Right hindlimb (tissue), 1 donor: Measurements from ENCODE around the gene GNLY.

Experiments
- DNase-seq: peaks from one replicate; pipeline ENCODE4 v3.0.0-alpha.2; 2018

Gene GNLY

DNA sequence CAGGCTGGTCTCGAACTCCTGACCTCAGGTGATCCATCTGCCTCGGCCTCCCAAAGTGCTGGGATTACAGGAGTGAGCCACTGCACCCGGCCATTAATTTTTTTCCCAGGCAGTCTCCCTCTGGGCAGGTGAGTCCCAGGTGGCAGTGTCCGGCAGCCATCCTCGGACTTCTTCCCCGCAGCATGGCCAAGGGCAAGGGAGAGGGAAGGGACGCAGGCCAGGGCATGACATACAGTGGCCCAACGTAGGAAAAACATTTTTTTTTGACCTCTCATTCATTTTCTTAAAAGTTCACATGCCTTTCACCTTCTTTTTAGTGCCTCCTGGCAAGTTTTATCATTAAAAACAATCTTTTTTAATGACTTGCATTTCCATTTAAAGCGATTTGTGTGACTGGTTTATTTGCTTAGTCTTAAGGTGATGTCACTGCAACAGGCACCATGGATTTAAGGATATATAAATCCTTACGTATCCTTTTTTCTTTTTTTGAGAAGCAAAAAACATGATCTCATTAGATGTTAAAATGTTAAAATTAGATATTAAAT, 36.6 kb downstream of the GNLY start:
- no peak for DNase-seq

DNA sequence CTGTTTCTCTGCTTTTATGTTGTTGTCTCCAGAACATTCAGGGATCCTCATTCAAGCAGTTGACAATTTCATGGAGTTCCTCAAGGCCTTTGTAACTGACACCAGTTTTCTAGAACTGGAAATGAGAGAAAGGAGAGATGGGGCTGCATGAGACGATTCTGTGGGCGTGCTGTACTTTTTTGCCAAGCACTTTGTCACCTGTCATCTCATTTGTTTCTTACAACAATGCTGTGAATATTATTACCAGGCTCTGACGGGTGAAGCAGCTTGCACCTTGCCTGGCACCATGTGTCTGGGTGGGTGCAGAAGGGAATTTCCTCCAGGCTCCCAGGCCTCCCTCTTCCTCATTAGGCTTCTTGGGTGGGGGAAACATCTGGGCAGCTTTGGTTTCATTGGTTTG, 37.4 kb downstream of the GNLY start:
- DNase-seq: no peak

DNA sequence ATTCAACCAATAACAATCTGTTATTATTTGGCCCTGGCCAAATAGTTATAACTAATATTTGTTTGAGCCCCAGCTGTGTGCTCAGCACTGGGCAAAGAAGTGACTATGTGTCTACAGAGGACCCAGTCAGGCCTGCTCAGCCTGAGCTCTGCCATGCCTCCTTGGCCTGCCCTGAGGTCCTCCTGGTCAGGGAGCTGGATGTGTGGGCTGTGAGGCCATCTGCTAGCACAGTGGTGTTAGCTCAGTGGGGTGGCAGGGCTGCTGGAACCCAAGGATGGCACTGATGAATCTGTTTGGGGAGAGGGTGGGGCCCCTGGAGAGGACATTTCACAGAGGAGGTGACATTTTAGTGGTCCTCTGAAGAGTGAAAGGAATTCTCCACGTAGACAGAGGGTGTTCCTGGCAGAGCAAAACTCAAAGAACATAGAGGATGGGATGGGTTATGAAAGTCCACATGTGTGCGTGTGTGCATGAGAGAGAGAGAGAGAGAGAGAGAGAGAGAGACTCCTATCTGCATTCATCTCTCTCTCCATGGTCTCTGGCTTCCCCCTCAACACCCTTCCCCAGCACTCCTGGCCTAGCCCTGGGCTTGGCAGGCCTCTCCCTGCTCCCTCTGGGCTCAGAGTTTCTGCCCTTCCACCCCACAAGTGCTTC, 38.4 kb downstream of the GNLY start:
- DNase-seq: no peak

- peak; percentile 80 for DNase-seq
These were observed 39.2 kb downstream of the GNLY start for GRCh38 chr2:85733121-85733960.

DNA sequence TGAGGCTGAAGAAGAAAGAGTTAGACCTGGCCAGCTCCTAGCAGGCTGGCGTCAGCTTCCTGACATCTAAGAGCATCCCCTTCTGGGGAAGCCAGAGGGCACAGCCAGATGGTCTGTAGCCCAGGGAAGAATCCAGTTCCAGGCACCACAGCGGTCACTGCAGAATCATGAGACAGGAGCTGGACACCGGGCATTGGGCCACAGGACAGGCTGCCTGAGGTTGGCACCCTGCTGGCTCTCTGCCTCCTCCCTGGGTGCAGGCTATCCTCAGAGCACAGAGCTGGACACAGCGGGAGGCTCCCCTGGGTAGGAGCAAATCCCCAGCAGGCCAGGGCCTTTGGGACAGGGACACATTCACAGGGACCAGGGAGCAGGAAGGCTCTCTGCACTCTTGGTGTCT, 39.9 kb downstream of the GNLY start:
- no peak for DNase-seq

- DNase-seq: no peak
These were observed 40.9 kb downstream of the GNLY start for GRCh38 chr2:85734942-85735608.

DNA sequence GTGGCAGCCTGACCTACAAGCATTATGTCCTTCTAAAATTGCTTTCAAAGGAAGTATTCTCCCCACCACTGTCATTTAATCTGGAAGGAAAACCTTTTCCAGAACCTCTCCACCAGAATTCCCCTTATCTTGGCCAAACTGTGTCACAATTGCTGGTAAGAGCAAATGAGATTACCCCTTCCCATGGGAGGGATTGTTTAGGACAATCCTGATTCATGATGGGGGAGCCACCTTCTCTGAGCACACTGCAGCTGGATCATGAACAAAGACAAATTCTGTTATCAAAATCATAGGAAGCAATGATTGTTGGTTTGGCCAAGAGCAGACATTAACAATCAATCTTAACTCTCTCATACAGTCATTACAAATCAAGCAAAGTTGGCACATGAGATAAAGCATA, 41.5 kb downstream of the GNLY start:
- DNase-seq: no peak

- DNase-seq: no peak
These were observed 42.5 kb downstream of the GNLY start for GRCh38 chr2:85736456-85737355.

DNA sequence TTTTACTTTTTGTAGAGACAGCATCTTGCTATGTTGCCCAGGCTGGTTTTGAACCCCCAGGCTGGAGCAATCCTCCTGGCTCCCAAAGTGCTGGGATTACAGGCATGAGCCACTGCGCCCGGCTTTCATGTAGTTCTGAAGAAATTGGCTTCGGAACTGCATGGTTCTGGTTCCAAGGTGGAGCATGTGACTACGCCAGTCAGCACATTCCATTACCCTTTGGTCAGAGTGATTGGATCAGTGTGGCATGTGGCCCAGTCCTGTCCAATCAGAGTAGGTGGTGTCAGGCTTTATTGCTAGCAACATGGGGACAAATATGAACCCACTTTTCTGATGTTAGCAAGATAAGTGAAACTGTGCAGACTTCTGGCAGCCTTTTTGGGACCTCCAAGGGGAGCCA, 43.3 kb downstream of the GNLY start:
- DNase-seq: peak; percentile 79

DNA sequence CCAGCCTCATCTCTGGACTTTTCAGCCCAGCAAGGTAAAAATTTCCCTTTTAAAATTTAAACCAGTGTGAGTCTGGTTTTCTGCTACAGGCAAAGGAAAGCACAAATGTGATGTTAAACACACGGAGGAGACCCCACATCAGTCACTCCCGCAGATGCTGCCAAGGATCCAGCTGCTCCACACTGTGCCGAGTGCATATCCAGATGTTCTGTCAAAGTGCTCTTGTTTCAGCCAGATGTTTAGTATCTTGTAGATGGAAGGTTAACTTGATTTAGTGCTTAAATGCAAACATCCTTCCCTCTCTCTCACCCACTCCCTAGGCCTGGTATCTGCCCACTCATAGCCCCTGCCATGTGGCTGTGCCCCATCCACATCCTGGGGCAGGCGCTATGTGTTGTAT, 43.8 kb downstream of the GNLY start:
- peak; percentile 88 for DNase-seq

GRCh38 chr2:85740193-85740592, 46.0 kb downstream of the GNLY start:
- DNase-seq: no peak

DNA sequence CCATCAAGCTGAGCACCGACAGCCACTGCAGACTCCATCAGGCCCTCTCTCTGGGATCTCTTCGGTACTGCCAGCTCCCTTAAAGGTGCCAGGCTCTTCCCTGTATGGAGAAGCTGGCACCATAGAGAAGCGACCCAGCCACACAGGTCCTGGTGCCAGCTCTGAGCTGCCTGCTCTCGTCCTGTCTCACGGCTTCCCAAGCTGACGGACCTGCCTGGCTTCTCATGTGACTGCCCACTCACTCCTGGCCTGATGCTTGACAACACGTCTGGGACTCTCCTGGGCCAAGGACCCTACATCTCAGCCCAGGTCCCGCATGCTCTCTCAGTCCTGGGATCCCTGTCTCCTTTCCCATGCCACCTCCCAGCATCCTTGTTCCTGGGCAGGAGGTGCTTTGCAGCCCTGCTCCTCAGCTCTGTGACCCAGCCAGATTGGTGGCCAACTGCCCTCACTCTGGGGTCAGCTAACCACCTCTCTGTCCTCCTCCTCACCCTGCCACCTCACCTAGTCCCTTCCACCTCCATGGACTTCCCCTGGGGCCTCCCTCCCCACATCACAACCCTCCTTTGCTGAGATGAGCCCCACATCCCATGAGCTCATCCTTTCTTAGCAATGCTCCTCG, 47.2 kb downstream of the GNLY start:
- no peak for DNase-seq

GRCh38 chr2:85741833-85742455, 47.8 kb downstream of the GNLY start:
- DNase-seq: peak; percentile 89

DNA sequence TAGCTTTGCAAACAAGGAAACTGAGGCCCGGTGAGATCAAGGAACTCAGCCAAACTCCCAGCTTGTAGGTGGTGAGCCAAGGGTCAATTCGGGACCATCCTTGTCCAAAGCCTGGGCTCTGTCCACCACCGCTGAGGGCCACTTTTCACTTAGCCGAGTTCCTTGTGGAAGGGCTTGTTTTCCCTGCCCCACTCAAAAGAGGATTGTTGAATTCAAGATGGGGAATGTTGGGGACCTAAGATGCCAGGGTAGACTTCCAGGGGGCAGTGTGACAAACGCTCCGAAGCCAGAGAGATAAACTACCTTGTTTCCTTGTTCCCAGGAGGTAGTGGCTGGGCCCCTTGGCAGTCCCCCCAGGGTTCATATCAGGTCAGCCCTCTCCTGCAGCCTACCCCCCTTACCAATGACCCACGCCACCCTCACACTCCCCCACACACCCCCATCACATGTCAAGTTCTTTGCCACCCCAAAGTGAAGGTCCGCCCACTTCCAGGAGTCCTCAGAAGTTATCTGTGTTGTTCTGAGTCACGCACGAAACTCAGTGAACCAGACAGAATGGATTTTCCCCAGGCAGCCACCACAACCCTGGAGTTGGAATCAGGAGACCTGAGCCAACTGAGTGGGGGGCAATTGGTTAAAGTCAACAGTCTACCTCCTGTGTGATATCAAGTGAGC, 49.3 kb downstream of the GNLY start:
- no peak for DNase-seq

DNA sequence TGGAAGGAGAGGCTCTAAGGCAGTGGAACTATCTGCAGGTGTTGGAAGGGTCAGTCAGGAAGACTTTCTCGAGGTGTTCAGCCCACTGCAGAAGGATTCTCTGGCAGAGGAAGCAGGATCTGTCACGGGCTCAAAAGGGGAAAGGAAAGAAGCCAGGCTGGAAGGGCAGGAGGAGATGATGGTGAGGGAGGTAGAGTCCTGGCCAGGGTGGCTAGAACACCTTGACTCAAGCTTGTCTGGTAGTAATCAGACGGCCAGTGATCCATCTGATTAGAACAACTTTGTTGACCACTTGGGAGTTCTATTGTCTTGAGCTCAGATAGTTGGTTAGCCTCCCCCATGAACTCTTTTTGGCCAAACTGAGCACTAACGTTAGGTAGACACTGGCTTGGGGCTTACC, 49.9 kb downstream of the GNLY start:
- DNase-seq: no peak

DNA sequence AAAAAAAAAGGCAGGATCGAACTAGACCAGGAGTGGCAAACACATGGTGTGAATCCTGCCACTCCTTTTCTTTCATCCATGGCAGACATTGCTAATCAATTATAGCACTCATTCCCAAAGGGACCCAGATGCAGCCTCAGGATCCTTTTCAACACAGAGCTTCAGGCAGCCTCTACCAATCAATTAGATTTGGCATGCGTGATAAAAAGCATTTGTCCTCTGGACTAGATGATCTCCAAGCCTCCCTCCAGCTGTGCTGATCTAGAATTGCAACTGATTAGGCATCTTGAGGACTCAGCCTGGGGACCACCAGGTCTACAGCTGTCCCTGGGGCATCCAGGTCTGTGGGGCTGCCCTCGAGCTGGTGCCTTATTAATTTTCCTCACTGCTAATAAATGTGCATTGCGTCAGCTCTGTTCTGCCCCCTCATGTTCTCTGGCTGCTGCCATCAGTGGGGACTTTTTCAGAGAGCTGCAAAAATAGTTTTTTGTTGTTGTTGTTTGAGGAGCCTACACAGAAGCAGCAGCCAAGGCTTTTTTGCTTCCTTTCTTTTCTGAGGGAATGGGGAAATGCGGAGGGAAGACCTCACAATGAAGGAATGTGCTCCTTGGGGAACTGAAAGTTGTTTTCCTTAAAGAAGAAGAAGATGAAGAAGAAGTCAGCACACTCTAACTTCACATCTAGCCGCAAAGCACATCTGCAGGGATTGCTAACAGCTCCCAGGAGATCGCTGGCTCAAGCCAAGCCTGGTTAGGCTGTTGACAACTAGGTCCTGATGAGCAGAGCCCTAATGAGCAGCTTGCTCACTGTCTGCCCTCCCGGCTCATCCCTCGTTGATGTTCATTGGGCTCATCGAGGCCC, 50.8 kb downstream of the GNLY start:
- peak; percentile 69 for DNase-seq

DNA sequence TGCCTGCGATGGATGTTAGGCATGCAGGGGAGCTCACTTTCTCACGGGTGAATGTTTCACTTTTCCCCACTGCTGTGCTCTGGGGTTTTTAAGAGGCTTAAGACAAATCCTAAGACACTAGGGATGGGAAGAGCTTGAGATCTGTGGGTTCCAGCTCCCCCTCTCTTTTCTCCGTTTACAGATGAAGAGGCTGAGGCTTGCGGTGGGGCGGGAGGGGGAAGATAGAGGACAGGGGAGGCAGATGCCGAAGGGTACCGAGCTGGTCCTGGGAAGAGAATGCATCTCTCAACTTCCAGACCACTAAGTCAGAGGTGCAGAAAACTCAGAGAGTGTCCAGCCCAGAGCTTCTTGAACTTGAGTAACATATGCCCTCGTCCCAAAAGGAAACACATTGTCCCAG, 51.5 kb downstream of the GNLY start:
- no peak for DNase-seq

DNA sequence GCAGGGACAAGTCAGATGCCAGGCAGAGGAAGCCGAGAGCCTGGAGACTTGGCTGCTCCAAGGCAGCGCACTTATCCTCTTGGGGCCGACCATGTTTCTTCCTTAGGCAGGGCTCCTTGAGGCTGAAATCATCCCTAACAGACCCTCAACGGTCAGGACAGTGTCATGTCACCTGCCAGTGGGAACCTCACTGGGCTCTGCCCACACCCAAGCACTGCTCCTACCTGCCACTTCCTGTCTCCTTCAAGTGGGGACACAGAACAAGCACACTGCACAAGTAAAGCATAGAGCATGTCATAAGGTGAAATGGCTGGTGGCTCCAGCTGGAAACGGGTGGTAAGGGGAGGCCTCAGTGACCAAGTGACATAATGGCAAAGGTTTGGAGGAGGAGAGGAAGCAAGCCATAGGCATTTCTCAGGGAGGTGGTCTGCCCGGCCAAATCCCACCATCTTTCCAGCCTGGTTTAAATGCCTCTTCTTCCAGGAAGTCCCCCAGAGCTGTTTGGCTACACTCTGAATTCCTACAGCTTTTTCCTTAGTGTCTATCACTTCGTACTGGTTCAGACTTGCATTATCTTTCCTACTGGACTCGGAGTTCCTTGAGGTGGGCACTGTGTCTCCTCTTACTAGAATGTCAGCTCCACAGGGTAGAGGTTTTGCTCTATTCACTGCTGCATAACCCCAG, 52.3 kb downstream of the GNLY start:
- DNase-seq: no peak

DNA sequence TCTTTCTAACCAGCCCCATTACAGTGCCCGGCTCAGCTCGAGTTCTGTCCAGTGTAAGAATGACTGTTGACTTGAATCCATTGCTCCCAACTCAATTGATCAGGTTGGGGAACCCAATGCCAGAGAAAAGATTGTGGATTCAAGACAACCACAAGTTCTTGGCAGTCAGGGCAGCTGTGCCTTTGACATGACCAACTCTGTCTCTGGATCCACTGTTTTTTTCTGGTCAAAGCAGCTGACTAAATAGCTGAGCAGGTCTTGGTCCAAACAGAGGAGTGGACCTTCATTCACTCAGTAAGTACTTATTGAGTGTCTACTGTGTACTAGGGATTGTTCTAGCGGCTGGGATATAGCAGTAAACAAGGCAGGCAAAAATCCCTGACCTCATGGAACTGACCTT, 53.3 kb downstream of the GNLY start:
- no peak for DNase-seq
